Placental epithelial cell (primary cell): ENCODE results near the gene PRR20C. TPM values are rescaled to one million over a fixed set of nuclear protein-coding genes. Genes with fewer than 3 reads are reported as not detected.

Source experiments
- small RNA-seq: library from RNA; depleted of rRNA; stranded (forward); fragments of <200 nt; gene quantifications from one replicate; pipeline ENCODE3, GENCODE V24; 2012
- total RNA-seq: library from RNA; depleted of rRNA; stranded (reverse); fragments of >200 nt; gene quantifications from 2 replicates; pipeline ENCODE4 v1.2.3, GENCODE V29; 2012

The PRR20C gene
- total RNA-seq, result not detected in 2 replicates

GRCh38 chr13:57153761-57154160 is at the start of gene PRR20C:
Gene PRR20C, plus strand, starts transcription at chr13:57154061. Its CDS starts 387 bp downstream, at chr13:57154448.

GRCh38 chr13:57140235-57140968 is 13.5 kb upstream of the PRR20C start, which contains the start of gene PRR20A:
Gene PRR20A, plus strand, starts transcription at chr13:57140918. Its CDS starts 387 bp downstream, at chr13:57141305.

GRCh38 chr13:57147188-57147587 is 6.7 kb upstream of the PRR20C start, which contains the start of gene PRR20B:
Gene PRR20B, plus strand, starts transcription at chr13:57147488. Its CDS starts 387 bp downstream, at chr13:57147875.

DNA sequence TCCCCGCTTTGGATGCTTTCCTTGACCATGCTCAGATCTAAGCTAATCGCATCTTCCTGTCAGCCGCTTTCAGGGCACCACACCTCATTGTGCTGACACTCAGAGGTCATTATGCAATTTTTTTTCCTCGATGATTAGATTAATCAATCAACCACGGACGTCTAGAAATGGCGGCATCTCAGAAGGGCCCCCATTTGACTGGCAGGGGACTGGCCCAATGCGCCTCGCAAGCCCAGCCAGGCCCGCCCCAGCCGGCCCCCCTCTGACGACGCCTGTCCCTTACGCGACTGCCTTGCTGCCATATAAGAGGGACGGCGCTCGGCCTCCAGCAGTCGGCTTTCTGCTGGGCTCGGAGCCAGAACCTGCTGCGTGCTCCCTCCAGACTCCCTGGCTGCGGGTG is 6.5 kb downstream of the PRR20C start, which contains the start of gene PRR20D:
TSS of gene PRR20D (plus strand) at position 301 of the 400 bp plus-strand sequence. CDS start 387 bp downstream, outside the sequence.

GRCh38 chr13:57166897-57167296 is 13.0 kb downstream of the PRR20C start, which contains the start of gene PRR20E:
Gene PRR20E, plus strand, starts transcription at chr13:57167197. Its CDS starts 387 bp downstream, at chr13:57167584.

Small RNA genes lying within 50 kb of the gene (small RNA-seq; reads per million reads assigned to genes)
- gene PRR20FP, result not detected

Other genes starting within 250 kb of the PRR20C start
- gene PRR20A, start 13.1 kb upstream of the PRR20C start, total RNA-seq, result not detected in 2 replicates
- gene PRR20B, start 6.6 kb upstream of the PRR20C start, total RNA-seq, result not detected in 2 replicates
- not detected in 2 replicates for gene PRR20D, start 6.6 kb downstream of the PRR20C start, total RNA-seq
- gene PRR20E, start 13.1 kb downstream of the PRR20C start, total RNA-seq, result not detected in 2 replicates